Panc1 (cell line): ENCODE measurements around the gene NCK1. TPM values are rescaled to one million over a fixed set of nuclear protein-coding genes. Genes with fewer than 3 reads are reported as not detected.

Source experiments
- ATAC-seq: fragments of 200-7000 bp; cut with Tn5 transposase; 2 replicates; pipeline ENCODE4 v1.9.1; 2020; ENCODE audit warnings: mild to moderate bottlenecking, moderate library complexity
- BruUV-seq: library from RNA; stranded (reverse); fragments of 400-500 nt; replicated peaks from 2 replicates; lab custom pipeline; 2021; lab: Mats Ljungman, UMichigan
- CTCF ChIA-PET: fragments of 300-600 bp; sonication (Branson Sonifier 250); formaldehyde crosslinking; loops from one replicate; lab custom pipeline; 2022; ENCODE audit warnings: antibody characterized with exemption; lab: Charles Lee
- POLR2A ChIA-PET: fragments of 300-600 bp; sonication (Branson Sonifier 250); formaldehyde crosslinking; loops from one replicate; lab custom pipeline; 2022; ENCODE audit warnings: antibody characterized with exemption; lab: Charles Lee
- DNase-seq: peaks from one replicate; pipeline ENCODE4 v3.0.0-alpha.2; 2010; ENCODE audit warnings: low read depth, low spot score
- H3K27ac ChIP-seq: 2 replicates; pipeline ENCODE4 v1.5.1; 2011; ENCODE audit warnings: mild to moderate bottlenecking, low read length, inconsistent platforms
- H3K27me3 ChIP-seq: fragments of 200-500 bp; sonication (Bioruptor generic); 2 replicates; pipeline ENCODE4 v1.6.0; 2014; ENCODE audit warnings: low read length, inconsistent platforms; ENCODE audit not compliant: control insufficient read depth, insufficient read depth
- H3K36me3 ChIP-seq: fragments of 200-500 bp; sonication (Bioruptor generic); 2 replicates; pipeline ENCODE4 v1.5.1; 2014; ENCODE audit warnings: inconsistent platforms, mild to moderate bottlenecking, low read length, moderate library complexity; ENCODE audit not compliant: control insufficient read depth, insufficient read depth
- H3K4me1 ChIP-seq: 2 replicates; pipeline ENCODE4 v1.5.1; 2011; ENCODE audit warnings: inconsistent platforms, mild to moderate bottlenecking, low read length, moderate library complexity; ENCODE audit not compliant: control insufficient read depth, insufficient read depth
- H3K4me3 ChIP-seq, 2 experiments: 2 replicates each; pipeline ENCODE4 v1.5.1; 2011 to 2012; ENCODE audit warnings: low read depth in 2 of 2, low read length in 2 of 2, mild to moderate bottlenecking in 2 of 2, inconsistent platforms in 1 of 2, moderate library complexity in 1 of 2
- H3K9me3 ChIP-seq: fragments of 200-500 bp; sonication (Bioruptor generic); 2 replicates; pipeline ENCODE4 v1.5.1; 2014; ENCODE audit warnings: low read depth, mild to moderate bottlenecking, inconsistent platforms, low read length, moderate library complexity; ENCODE audit not compliant: control insufficient read depth, insufficient read depth
- CTCF ChIP-seq: fragments of 450-650 bp; IDR thresholded peaks from 2 replicates; pipeline ENCODE4 v1.5.1; 2017; ENCODE audit warnings: mild to moderate bottlenecking
- POLR2AphosphoS5 ChIP-seq: IDR thresholded peaks from 2 replicates; pipeline ENCODE4 v1.6.1; 2012; ENCODE audit warnings: mild to moderate bottlenecking, low read depth, low read length, moderate library complexity
- REST ChIP-seq, 2 experiments: IDR thresholded peaks; 2 replicates each; pipeline ENCODE4 v1.6.1; 2011 to 2012; ENCODE audit warnings: low read depth in 2 of 2, control low read depth in 1 of 2, low read length in 1 of 2, mild to moderate bottlenecking in 1 of 2, moderate library complexity in 1 of 2; ENCODE audit not compliant: insufficient read depth in 1 of 2
- SIN3A ChIP-seq: IDR thresholded peaks from 2 replicates; pipeline ENCODE4 v1.6.1; 2012; ENCODE audit warnings: low read depth, mild to moderate bottlenecking, low read length, moderate library complexity, borderline replicate concordance; ENCODE audit not compliant: insufficient read depth
- TCF7L2 ChIP-seq: IDR thresholded peaks from 2 replicates; pipeline ENCODE4 v1.6.1; 2011; ENCODE audit warnings: mild to moderate bottlenecking, low read depth, low read length, inconsistent platforms
- in situ Hi-C: cut with HindIII; loops from 2 replicates; pipeline ENCODE4 v1.10.0; 2016; ENCODE audit warnings: low sequenced_read_pairs, low pct_unique_long_range_greater_than_20kb
- intact Hi-C: fragments of 100-400 bp; cut with micrococcal nuclease; formaldehyde crosslinking; loops from one replicate; pipeline ENCODE4 v1.10.0; 2022; ENCODE audit not compliant: unreplicated experiment
- total RNA-seq: library from RNA; stranded (reverse); gene quantifications from one replicate; pipeline ENCODE4 v1.2.1, GENCODE V29; 2021; ENCODE audit not compliant: unreplicated experiment

NCK1 gene
- total RNA-seq, 1 experiment from 2014 or later, result 43.5 TPM

- ATAC-seq (no peak), DNase-seq (no peak)
- intact Hi-C loops (no loop called here), in situ Hi-C loops (no loop called here)
- CTCF ChIA-PET, result no interaction called here
- POLR2A ChIA-PET, result interaction anchor here (0.6 kb wide), 1 partner anchor 195 kb away, joined by 4 read pairs; no protein-coding TSS in a partner anchor
- Histone ChIP-seq H3K27ac (no peak overlapping the region), H3K4me3 (no peak overlapping the region), H3K27me3 (no peaks in the 10 kb centered on the region), H3K36me3 (no peaks in the 10 kb centered on the region), H3K9me3 (no peaks in the 10 kb centered on the region; the same call in 1 of the 2 replicates), H3K4me1 (peaks cover 9% of the 10 kb centered on the region)
- no TSS peak for BruUV-seq
- TF ChIP-seq TCF7L2 (no peak), SIN3A (no peak), CTCF (no peak), POLR2AphosphoS5 (no peak), REST (IDR thresholded peaks at IDR 0.05; ENCODE audit: insufficient read depth in 1 of 2, low read depth in 2 of 2, low read length in 1 of 2) (no peak)
Measured at GRCh38 chr3:136937851-136938250, 75.8 kb downstream of the NCK1 start.

- ChIA-PET CTCF (interaction anchor here (0.6 kb wide), 1 partner anchor 9 kb away, joined by 10 read pairs; no protein-coding TSS in a partner anchor), POLR2A (interaction anchor here (0.6 kb wide), 1 partner anchor 195 kb away, joined by 4 read pairs; no protein-coding TSS in a partner anchor)
- no peak overlapping the region for H3K4me3 ChIP-seq
- no peak for ATAC-seq
- H3K27me3 ChIP-seq, result no peaks in the 10 kb centered on the region
- intact Hi-C loops (no loop called here), in situ Hi-C loops (no loop called here)
- H3K4me1 ChIP-seq, result peaks cover 11% of the 10 kb centered on the region
- no TSS peak for BruUV-seq
- no peak for TF ChIP-seq REST (IDR thresholded peaks at IDR 0.05; ENCODE audit: insufficient read depth in 1 of 2, low read depth in 2 of 2, low read length in 1 of 2)
- TF ChIP-seq SIN3A, result no peak
- TF ChIP-seq POLR2AphosphoS5, result no peak
- no peak for TF ChIP-seq CTCF
- TF ChIP-seq TCF7L2, result no peak
- no peaks in the 10 kb centered on the region for H3K36me3 ChIP-seq
- no peak for DNase-seq
- H3K9me3 ChIP-seq, result no peaks in the 10 kb centered on the region; the same call in 1 of the 2 replicates
- no peak overlapping the region for H3K27ac ChIP-seq
Measured at GRCh38 chr3:136938334-136938733, 76.3 kb downstream of the NCK1 start.
